Tibial nerve (tissue), 4 donors: ENCODE data around the gene HRAS. TPM values are rescaled to one million over a fixed set of nuclear protein-coding genes. Genes with fewer than 3 reads are reported as not detected.

ENCODE experiments used
- DNase-seq, 2 donors: peaks; one replicate each; pipeline ENCODE4 v3.0.0-alpha.2; 2019; ENCODE audit warnings: low spot score in 2 of 2
- H3K27ac ChIP-seq, 4 donors: fragments of 200-600 bp; sonication (generic) in 3 of 4; one replicate each; pipeline ENCODE4 v1.5.1; 2017 to 2019; ENCODE audit warnings: mild to moderate bottlenecking in 1 of 4
- H3K27me3 ChIP-seq, 2 donors: fragments of 200-600 bp; sonication (generic) in 1 of 2; one replicate each; pipeline versions ENCODE4 v1.5.1 to v1.6.0; 2017 to 2019
- H3K36me3 ChIP-seq, 3 donors: fragments of 200-600 bp; sonication (generic); one replicate each; pipeline ENCODE4 v1.5.1; 2018 to 2019
- H3K4me1 ChIP-seq, 4 donors: fragments of 200-600 bp; sonication (generic) in 3 of 4; one replicate each; pipeline ENCODE4 v1.5.1; 2017 to 2019
- H3K4me3 ChIP-seq, 4 donors: fragments of 200-600 bp; sonication (generic) in 3 of 4; one replicate each; pipeline ENCODE4 v1.5.1; 2017 to 2019; ENCODE audit warnings: mild to moderate bottlenecking in 1 of 4, moderate library complexity in 1 of 4
- H3K9me3 ChIP-seq, 4 donors: fragments of 200-600 bp; sonication (generic) in 3 of 4; one replicate each; pipeline ENCODE4 v1.5.1; 2017 to 2019
- EP300 ChIP-seq, 2 donors: sonication (generic); formaldehyde crosslinking; IDR thresholded peaks; one replicate each; pipeline ENCODE4 v1.6.1; 2017; ENCODE audit warnings: antibody characterized with exemption in 2 of 2, mild to moderate bottlenecking in 1 of 2
- POLR2A ChIP-seq, 2 donors: fragments of 450-650 bp; IDR thresholded peaks; one replicate each; pipeline ENCODE4 v1.6.1; 2017; ENCODE audit warnings: antibody characterized with exemption in 2 of 2, mild to moderate bottlenecking in 2 of 2, moderate library complexity in 2 of 2
- WGBS, 2 donors: methylation state at CpG; one replicate each; pipeline ENCODE4 v1.1.5; 2018; 5-methylcytosine and 5-hydroxymethylcytosine counted together
- total RNA-seq, 4 donors: library from RNA; depleted of rRNA; stranded (reverse); fragments of >200 nt; gene quantifications; one replicate each; pipeline ENCODE4 v1.1.0, GENCODE V29; 2016
- TF ChIP-seq, protein P1 (sequence below), 5 experiments: fragments of 200-600 bp in 3 of 5; fragments of 450-650 bp in 2 of 5; sonication (generic) in 3 of 5; IDR thresholded peaks; one replicate each; pipeline ENCODE4 v1.5.1; 2016 to 2019; ENCODE audit warnings: antibody characterized with exemption in 5 of 5, mild to moderate bottlenecking in 3 of 5, moderate library complexity in 2 of 5

HRAS gene
- total RNA-seq, 4 donors from 2014 or later = 64.3 to 71.1 (median 68.1) TPM

GRCh38 chr11:515131-515530, 20.2 kb downstream of the HRAS start:
- peaks cover 0 to 7% (median 0%) of the 10 kb centered on the region in 4 donors for H3K4me1 ChIP-seq

GRCh38 chr11:514606-515005, 20.8 kb downstream of the HRAS start:
- H3K27me3 ChIP-seq = no peaks in the 10 kb centered on the region
- peaks cover 0 to 7% (median 0%) of the 10 kb centered on the region in 4 donors for H3K4me1 ChIP-seq
- DNase-seq = no peak
- H3K9me3 ChIP-seq = peaks cover 0 to 18% (median 0%) of the 10 kb centered on the region in 4 donors
- WGBS, 2 donors = 89 to 92% methylated on average over 10 of the region's 10 CpGs
- no peak for TF ChIP-seq EP300 (IDR thresholded peaks at IDR 0.05)
- no peak for TF ChIP-seq POLR2A (IDR thresholded peaks at IDR 0.05)
- TF ChIP-seq, protein P1, sequence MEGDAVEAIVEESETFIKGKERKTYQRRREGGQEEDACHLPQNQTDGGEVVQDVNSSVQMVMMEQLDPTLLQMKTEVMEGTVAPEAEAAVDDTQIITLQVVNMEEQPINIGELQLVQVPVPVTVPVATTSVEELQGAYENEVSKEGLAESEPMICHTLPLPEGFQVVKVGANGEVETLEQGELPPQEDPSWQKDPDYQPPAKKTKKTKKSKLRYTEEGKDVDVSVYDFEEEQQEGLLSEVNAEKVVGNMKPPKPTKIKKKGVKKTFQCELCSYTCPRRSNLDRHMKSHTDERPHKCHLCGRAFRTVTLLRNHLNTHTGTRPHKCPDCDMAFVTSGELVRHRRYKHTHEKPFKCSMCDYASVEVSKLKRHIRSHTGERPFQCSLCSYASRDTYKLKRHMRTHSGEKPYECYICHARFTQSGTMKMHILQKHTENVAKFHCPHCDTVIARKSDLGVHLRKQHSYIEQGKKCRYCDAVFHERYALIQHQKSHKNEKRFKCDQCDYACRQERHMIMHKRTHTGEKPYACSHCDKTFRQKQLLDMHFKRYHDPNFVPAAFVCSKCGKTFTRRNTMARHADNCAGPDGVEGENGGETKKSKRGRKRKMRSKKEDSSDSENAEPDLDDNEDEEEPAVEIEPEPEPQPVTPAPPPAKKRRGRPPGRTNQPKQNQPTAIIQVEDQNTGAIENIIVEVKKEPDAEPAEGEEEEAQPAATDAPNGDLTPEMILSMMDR (IDR thresholded peaks at IDR 0.05) = no peak
- H3K27ac ChIP-seq = no peak overlapping the region
- no peak overlapping the region for H3K4me3 ChIP-seq
- H3K36me3 ChIP-seq = peaks cover 0 to 69% (median 0%) of the 10 kb centered on the region in 3 donors

More at GRCh38 chr11:515131-515530, 20.2 kb downstream of the HRAS start:
- TF ChIP-seq, protein P1 (IDR thresholded peaks at IDR 0.05) = no peak
- no peak for TF ChIP-seq EP300 (IDR thresholded peaks at IDR 0.05)
- TF ChIP-seq POLR2A (IDR thresholded peaks at IDR 0.05) = no peak
- H3K27me3 ChIP-seq = no peaks in the 10 kb centered on the region
- peaks cover 0 to 18% (median 0%) of the 10 kb centered on the region in 4 donors for H3K9me3 ChIP-seq
- DNase-seq = no peak
- no peak overlapping the region for H3K27ac ChIP-seq
- H3K36me3 ChIP-seq = peaks cover 0 to 64% (median 0%) of the 10 kb centered on the region in 3 donors
- H3K4me3 ChIP-seq = no peak overlapping the region
- 91% methylated on average over 6 of the region's 6 CpGs for WGBS, 2 donors

GRCh38 chr11:512761-513595, 22.4 kb downstream of the HRAS start:
- H3K9me3 ChIP-seq = peaks cover 0 to 18% (median 0%) of the 10 kb centered on the region in 4 donors
- TF ChIP-seq, protein P1 (IDR thresholded peaks at IDR 0.05) = no peak
- TF ChIP-seq EP300 (IDR thresholded peaks at IDR 0.05) = no peak
- TF ChIP-seq POLR2A (IDR thresholded peaks at IDR 0.05) = no peak
- H3K4me3 ChIP-seq = no peak overlapping the region
- no peak for DNase-seq
- peaks cover 0 to 7% (median under 1%) of the 10 kb centered on the region in 4 donors for H3K4me1 ChIP-seq
- 90% methylated on average over 29 of the region's 29 CpGs for WGBS, 2 donors
- H3K27me3 ChIP-seq = no peaks in the 10 kb centered on the region
- no peak overlapping the region for H3K27ac ChIP-seq
- H3K36me3 ChIP-seq = peaks cover 0 to 75% (median 0%) of the 10 kb centered on the region in 3 donors

DNA sequence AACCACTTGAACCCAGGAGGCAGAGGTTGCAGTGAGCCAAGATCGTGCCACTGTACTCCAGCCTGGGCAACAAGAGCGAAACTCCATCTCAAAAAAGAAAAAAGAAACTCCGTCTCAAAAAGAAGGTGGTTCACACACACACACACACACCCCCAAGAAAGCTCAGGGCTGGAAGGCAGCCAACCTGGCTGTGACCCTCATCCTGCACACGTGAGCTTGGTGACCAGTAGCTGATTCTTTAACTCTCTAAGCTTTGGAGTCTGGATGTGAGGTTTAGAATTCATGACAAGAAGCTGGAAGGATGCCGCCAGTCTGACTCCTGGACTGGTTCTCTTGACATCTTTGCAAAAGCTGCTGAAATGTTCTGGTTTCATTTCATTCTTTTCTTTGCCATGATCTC, 26.4 kb downstream of the HRAS start:
- DNase-seq = no peak
- H3K9me3 ChIP-seq = no peaks in the 10 kb centered on the region
- no peak overlapping the region for H3K4me3 ChIP-seq
- H3K4me1 ChIP-seq = peaks cover 0 to 34% (median 26%) of the 10 kb centered on the region in 4 donors
- TF ChIP-seq, protein P1 (IDR thresholded peaks at IDR 0.05) = no peak
- TF ChIP-seq EP300 (IDR thresholded peaks at IDR 0.05) (no peak), POLR2A (IDR thresholded peaks at IDR 0.05) (no peak)
- peak overlapping the region in 1 of 4 donors; percentile 22 for H3K27ac ChIP-seq
- peaks cover 0 to 50% (median 0%) of the 10 kb centered on the region in 3 donors for H3K36me3 ChIP-seq
- H3K27me3 ChIP-seq = no peaks in the 10 kb centered on the region
- 79% methylated on average over 5 of the region's 5 CpGs for WGBS, 2 donors
